HG02759 (cell line): ENCODE measurements around the gene GCSH.
A peak's percentile ranks its signal among the peaks of the same experiment; 100 is the strongest.

Experiments
- ATAC-seq: cut with Tn5 transposase; IDR thresholded peaks from one replicate; pipeline ENCODE4 v1.9.1; 2021; ENCODE audit warnings: mild to moderate bottlenecking, moderate library complexity; ENCODE audit not compliant: unreplicated experiment

GCSH gene

GRCh38 chr16:81105946-81106345, 9.8 kb upstream of the GCSH start:
- no peak for ATAC-seq

GRCh38 chr16:81101702-81102101, 5.5 kb upstream of the GCSH start:
- no peak for ATAC-seq

GRCh38 chr16:81099958-81100357, 3.8 kb upstream of the GCSH start:
- no peak for ATAC-seq

- ATAC-seq: no peak
These were observed 1.0 kb upstream of the GCSH start for GRCh38 chr16:81097230-81097629.

GRCh38 chr16:81096715-81097208, 567 bp upstream of the GCSH start:
- no peak for ATAC-seq

- ATAC-seq: peak; percentile 7
These were observed 592 bp downstream of the GCSH start for GRCh38 chr16:81095653-81095952.

GRCh38 chr16:81094771-81095251, 1.4 kb downstream of the GCSH start:
- no peak for ATAC-seq

GRCh38 chr16:81088836-81089235, 7.4 kb downstream of the GCSH start:
- ATAC-seq: no peak

- no peak for ATAC-seq
These were observed 15.2 kb downstream of the GCSH start for GRCh38 chr16:81081014-81081413.

GRCh38 chr16:81080233-81080632, 16.0 kb downstream of the GCSH start:
- no peak for ATAC-seq

- ATAC-seq: peak; percentile 95
These were observed 18.9 kb downstream of the GCSH start, which contains the start of gene C16orf46 for GRCh38 chr16:81077076-81077940. Gene C16orf46 (minus strand): TSS chr16:81077238. CDS start chr16:81063955, 13,283 bp downstream.

- ATAC-seq: peak; percentile 86
These were observed 19.6 kb downstream of the GCSH start for GRCh38 chr16:81076566-81077075.

- no peak for ATAC-seq
These were observed 22.4 kb downstream of the GCSH start for GRCh38 chr16:81073560-81074330.

- no peak for ATAC-seq
These were observed 24.4 kb downstream of the GCSH start for GRCh38 chr16:81071805-81072204.

GRCh38 chr16:81070979-81071378, 25.2 kb downstream of the GCSH start:
- no peak for ATAC-seq

- no peak for ATAC-seq
These were observed 27.1 kb downstream of the GCSH start for GRCh38 chr16:81069063-81069462.

- ATAC-seq: no peak
These were observed 29.0 kb downstream of the GCSH start for GRCh38 chr16:81067166-81067565.

- ATAC-seq: no peak
These were observed 29.5 kb downstream of the GCSH start for GRCh38 chr16:81066681-81067080.

- ATAC-seq: no peak
These were observed 34.2 kb downstream of the GCSH start for GRCh38 chr16:81061871-81062608.

- no peak for ATAC-seq
These were observed 34.9 kb downstream of the GCSH start for GRCh38 chr16:81061307-81061640.
